ENCODE measurements around the gene ATP2B2.

GRCh38 chr3:10448544-10448943 lies 56.8 kb downstream of the ATP2B2 start:
- TF ChIP-seq CTCF (IDR thresholded peaks at IDR 0.05) (no peak), POLR2A (IDR thresholded peaks at IDR 0.05) (no peak), EP300 (IDR thresholded peaks at IDR 0.05) (no peak)

All from tibial nerve (tissue), 4 donors.